B cell (primary cell): ENCODE data around the gene FAM110C. TPM values are rescaled to one million over a fixed set of nuclear protein-coding genes. Genes with fewer than 3 reads are reported as not detected.

ENCODE experiments used
- ATAC-seq: fragments of 200-7000 bp; cut with Tn5 transposase; one replicate; pipeline ENCODE4 v1.10.0; 2021; ENCODE audit warnings: low read depth, mild to moderate bottlenecking, moderate number of reproducible peaks, moderate library complexity
- CTCF ChIA-PET: fragments of 350-600 bp; sonication (Branson Sonifier 250); formaldehyde crosslinking; loops from one replicate; lab custom pipeline; 2021; ENCODE audit warnings: antibody characterized with exemption, inconsistent platforms; lab: Charles Lee
- POLR2A ChIA-PET: fragments of 350-600 bp; sonication (Branson Sonifier 250); formaldehyde crosslinking; loops from one replicate; lab custom pipeline; 2021; ENCODE audit warnings: antibody characterized with exemption; lab: Charles Lee
- DNase-seq: peaks from one replicate; pipeline ENCODE4 v3.0.0; 2013
- H2AFZ ChIP-seq: 2 replicates; pipeline ENCODE4 v1.6.1; 2012; ENCODE audit warnings: mild to moderate bottlenecking, low read depth, low read length; ENCODE audit not compliant: insufficient read depth, poor library complexity, severe bottlenecking
- H3K27ac ChIP-seq, 2 donors: 1 replicate in 1 of 2; 2 replicates in 1 of 2; pipeline ENCODE4 v1.5.1; 2012 to 2013; ENCODE audit warnings: low read length in 2 of 2, mild to moderate bottlenecking in 2 of 2, moderate library complexity in 1 of 2
- H3K27me3 ChIP-seq, 4 experiments: fragments of 200-600 bp in 1 of 4; sonication (generic) in 1 of 4; replicated peaks in 1 of 4; 1 replicate in 2 of 4; 2 replicates in 2 of 4; pipeline versions ENCODE4 v1.6.1 to v1.7.0; 2013 to 2016; ENCODE audit warnings: low read length in 3 of 4, mild to moderate bottlenecking in 2 of 4, mixed read lengths in 1 of 4, moderate library complexity in 1 of 4; ENCODE audit not compliant: insufficient read depth in 4 of 4, control insufficient read depth in 3 of 4; ENCODE audit errors: control extremely low read depth in 1 of 4
- H3K36me3 ChIP-seq, 2 experiments: replicated peaks in 1 of 2; 1 replicate in 1 of 2; 2 replicates in 1 of 2; pipeline versions ENCODE4 v1.6.1 to v1.7.1; 2013; ENCODE audit warnings: low read length in 1 of 2; ENCODE audit not compliant: insufficient read depth in 2 of 2, control insufficient read depth in 1 of 2; ENCODE audit errors: control extremely low read depth in 1 of 2, extremely low read depth in 1 of 2
- H3K4me1 ChIP-seq, 2 donors: fragments of 200-600 bp in 1 of 2; sonication (generic) in 1 of 2; 1 replicate in 1 of 2; 2 replicates in 1 of 2; pipeline versions ENCODE4 v1.5.1 to v1.6.1; 2013 to 2017; ENCODE audit warnings: low read length in 2 of 2; ENCODE audit not compliant: control insufficient read depth in 2 of 2, insufficient read depth in 2 of 2
- H3K4me2 ChIP-seq: replicated peaks from 2 replicates; pipeline ENCODE3; 2012; ENCODE audit warnings: mild to moderate bottlenecking, low read depth, low read length; ENCODE audit not compliant: poor library complexity, severe bottlenecking
- H3K4me3 ChIP-seq, 5 experiments: fragments of 200-600 bp in 1 of 5; sonication (generic) in 1 of 5; 1 replicate in 3 of 5; 2 replicates in 2 of 5; pipeline versions ENCODE4 v1.5.1 to v1.7.0; 2011 to 2016; ENCODE audit warnings: low read length in 4 of 5, mild to moderate bottlenecking in 4 of 5, low read depth in 2 of 5, control low read depth in 1 of 5, moderate library complexity in 1 of 5; ENCODE audit not compliant: insufficient read depth in 1 of 5; ENCODE audit errors: control extremely low read depth in 1 of 5, extremely low read depth in 1 of 5
- H3K79me2 ChIP-seq: fragments of 200-600 bp; sonication (generic); one replicate; pipeline ENCODE4 v1.6.0; 2016; ENCODE audit warnings: low read length; ENCODE audit not compliant: control insufficient read depth, insufficient read depth
- H3K9ac ChIP-seq: fragments of 200-600 bp; sonication (generic); 2 replicates; pipeline ENCODE4 v1.6.1; 2017; ENCODE audit warnings: mild to moderate bottlenecking, low read length, moderate library complexity
- H3K9me3 ChIP-seq, 3 donors: one replicate each; pipeline versions ENCODE4 v1.6.1 to v1.7.1; 2013; ENCODE audit warnings: low read length in 2 of 3; ENCODE audit not compliant: control insufficient read depth in 2 of 3, insufficient read depth in 1 of 3; ENCODE audit errors: control extremely low read depth in 1 of 3
- H4K20me1 ChIP-seq: 2 replicates; pipeline ENCODE4 v1.6.0; 2012; ENCODE audit warnings: mild to moderate bottlenecking, low read length; ENCODE audit not compliant: insufficient read depth, control insufficient read depth, poor library complexity, severe bottlenecking
- H3K27ac Mint-ChIP-seq: one replicate; pipeline ENCODE4 v1.8.0; 2021; ENCODE audit warnings: mixed read lengths
- H3K27me3 Mint-ChIP-seq: one replicate; pipeline ENCODE4 v1.8.0; 2021; ENCODE audit warnings: mixed read lengths
- H3K4me1 Mint-ChIP-seq: one replicate; pipeline ENCODE4 v1.8.0; 2021; ENCODE audit warnings: mixed read lengths
- H3K4me3 Mint-ChIP-seq: one replicate; pipeline ENCODE4 v1.8.0; 2021; ENCODE audit warnings: mixed read lengths
- H3K9me3 Mint-ChIP-seq: one replicate; pipeline ENCODE4 v1.8.0; 2022; ENCODE audit warnings: mixed read lengths; ENCODE audit not compliant: insufficient read depth
- CTCF ChIP-seq: fragments of 200-600 bp; IDR thresholded peaks from one replicate; pipeline ENCODE4 v1.8.0; 2022; ENCODE audit warnings: antibody characterized with exemption, mild to moderate bottlenecking
- EZH2 ChIP-seq: IDR thresholded peaks from 2 replicates; pipeline ENCODE4 v1.6.1; 2012; ENCODE audit warnings: borderline replicate concordance, low read depth, mild to moderate bottlenecking, moderate library complexity, low read length; ENCODE audit not compliant: insufficient read depth, poor library complexity, severe bottlenecking
- WGBS: methylation state at CpG from one replicate; pipeline ENCODE4 v1.1.5; 2013; ENCODE audit warnings: missing lambda C conversion rate; ENCODE audit not compliant: insufficient coverage; 5-methylcytosine and 5-hydroxymethylcytosine counted together
- intact Hi-C: fragments of 100-400 bp; cut with micrococcal nuclease; formaldehyde crosslinking; loops from one replicate; pipeline ENCODE4 v1.10.0; 2022
- polyA plus RNA-seq: library from polyadenylated mRNA; depleted of rRNA; stranded (reverse); fragments of >200 nt; gene quantifications from 2 replicates; pipeline ENCODE4 v1.2.3, GENCODE V29; 2012
- total RNA-seq, 2 donors: library from RNA; stranded (reverse); fragments of 120-200 nt in 1 of 2; gene quantifications; 1 replicate in 1 of 2; 2 replicates in 1 of 2; pipeline versions ENCODE4 v1.2.3 to v1.2.4, GENCODE V29; 2013 to 2022

The FAM110C gene
- total and polyA plus RNA-seq, 2 donors (not counting 1 experiment from before 2014, with no cell fraction given), result not detected

- TF ChIP-seq EZH2 (no peak), CTCF (no peak)
- ChIA-PET CTCF (no interaction called here), POLR2A (no interaction called here)
- Histone ChIP-seq H3K27ac (no peak overlapping the region), H3K36me3 (no peaks in the 10 kb centered on the region), H3K9ac (no peak overlapping the region), H4K20me1 (no peaks in the 10 kb centered on the region), H3K4me3 (no peak overlapping the region), H3K4me2 (peak overlapping the region; percentile 75), H3K79me2 (no peaks in the 10 kb centered on the region), H3K4me1 (peaks cover 13 to 20% of the 10 kb centered on the region in 2 donors), H3K9me3 (peaks cover 0 to 9% (median 0%) of the 10 kb centered on the region in 3 donors), H2AFZ (peak overlapping the region; percentile 55), H3K27me3 (peaks cover 0 to 30% (median 24%) of the 10 kb centered on the region in 4 experiments)
- H3K4me1 Mint-ChIP-seq, result peaks cover 8% of the 10 kb centered on the region
- H3K27me3 Mint-ChIP-seq, result peaks cover 57% of the 10 kb centered on the region
- no peak for ATAC-seq
- H3K4me3 Mint-ChIP-seq, result peak overlapping the region; percentile 41
- H3K9me3 Mint-ChIP-seq, result no peaks in the 10 kb centered on the region
- no peak overlapping the region for H3K27ac Mint-ChIP-seq
- no peak for DNase-seq
- WGBS, result 45% methylated on average over 6 of the region's 6 CpGs
- intact Hi-C loops, result no loop called here
Observed at GRCh38 chr2:44748-45341, 1.5 kb downstream of the FAM110C start.

DNA sequence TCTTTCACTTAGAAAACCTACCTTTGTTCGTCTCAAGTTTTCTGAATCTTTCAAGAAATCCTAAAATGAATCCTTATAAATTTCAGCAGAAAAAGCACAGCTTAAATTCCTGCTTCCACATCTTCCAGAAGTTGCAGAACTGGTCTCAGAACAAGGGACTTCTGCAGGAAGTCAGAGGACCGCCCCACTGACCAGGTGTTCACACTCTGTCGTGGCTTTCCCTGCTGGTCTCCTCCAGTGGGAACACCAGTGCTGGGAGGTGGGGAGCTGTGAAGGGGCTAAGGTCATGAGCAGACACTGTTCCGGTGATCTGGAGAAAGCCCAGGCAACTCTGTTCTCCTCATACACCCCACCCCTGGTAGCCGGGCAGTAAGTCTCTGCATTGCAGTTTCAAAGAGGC lies 3.5 kb downstream of the FAM110C start:
- H3K4me3 Mint-ChIP-seq, result no peak overlapping the region
- Histone ChIP-seq H3K27ac (no peak overlapping the region), H3K36me3 (no peaks in the 10 kb centered on the region), H3K9me3 (peaks cover 0 to 9% (median 0%) of the 10 kb centered on the region in 3 donors), H3K4me1 (peaks cover 13 to 20% of the 10 kb centered on the region in 2 donors), H3K4me2 (no peak overlapping the region), H3K27me3 (peaks cover 0 to 29% (median 21%) of the 10 kb centered on the region in 4 experiments), H3K4me3 (no peak overlapping the region), H3K79me2 (no peaks in the 10 kb centered on the region), H2AFZ (no peak overlapping the region), H4K20me1 (no peaks in the 10 kb centered on the region), H3K9ac (no peak overlapping the region)
- POLR2A ChIA-PET, result no interaction called here
- 75% methylated on average over 2 of the region's 5 CpGs for WGBS
- H3K4me1 Mint-ChIP-seq, result peaks cover 8% of the 10 kb centered on the region
- ATAC-seq (no peak), DNase-seq (no peak)
- TF ChIP-seq EZH2 (no peak), CTCF (no peak)
- no peaks in the 10 kb centered on the region for H3K9me3 Mint-ChIP-seq
- H3K27me3 Mint-ChIP-seq, result peaks cover 49% of the 10 kb centered on the region
- no peak overlapping the region for H3K27ac Mint-ChIP-seq
- CTCF ChIA-PET, result no interaction called here
- intact Hi-C loops, result no loop called here
